ENCODE results near the gene RPL27A.

DNA sequence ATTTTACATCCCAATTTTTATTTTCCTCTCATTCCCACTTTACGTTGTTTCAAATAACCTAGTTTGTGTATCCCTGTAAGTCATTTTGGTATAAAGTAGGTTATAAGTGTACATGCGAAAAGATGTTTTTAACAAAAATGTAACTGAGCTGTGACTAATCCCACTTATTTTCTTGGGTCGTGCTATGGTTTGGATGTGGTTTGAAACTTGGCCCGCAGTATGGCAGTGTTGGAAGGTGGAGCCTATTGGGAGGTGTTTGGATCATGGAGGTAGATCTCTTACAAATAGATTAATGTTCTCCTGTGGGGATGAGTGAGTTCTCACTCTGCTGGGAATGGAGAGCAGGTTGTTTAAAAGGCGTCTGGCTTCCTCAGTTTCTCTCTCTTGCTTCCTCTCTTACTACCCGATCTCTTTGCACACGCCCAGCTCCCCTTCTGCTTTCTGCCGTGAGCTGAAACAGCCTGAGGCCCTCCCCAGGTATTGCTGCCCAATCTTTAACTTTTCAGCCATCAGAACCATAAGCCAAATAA lies 7.2 kb downstream of the RPL27A start:
- TF ChIP-seq CEBPB (IDR thresholded peaks at IDR 0.05; ENCODE audit: low read depth, low read length) (no peak), JUND (IDR thresholded peaks at IDR 0.05; ENCODE audit: low read length) (no peak)

Data from H1 (cell line).